Glomerular visceral epithelial cell (primary cell): ENCODE results near the gene POPDC2.
A peak's percentile ranks its signal among the peaks of the same experiment; 100 is the strongest.

Source experiments
- DNase-seq: peaks from one replicate; pipeline ENCODE4 v3.0.0-alpha.2; 2016; ENCODE audit errors: extremely low spot score

POPDC2 gene

DNA sequence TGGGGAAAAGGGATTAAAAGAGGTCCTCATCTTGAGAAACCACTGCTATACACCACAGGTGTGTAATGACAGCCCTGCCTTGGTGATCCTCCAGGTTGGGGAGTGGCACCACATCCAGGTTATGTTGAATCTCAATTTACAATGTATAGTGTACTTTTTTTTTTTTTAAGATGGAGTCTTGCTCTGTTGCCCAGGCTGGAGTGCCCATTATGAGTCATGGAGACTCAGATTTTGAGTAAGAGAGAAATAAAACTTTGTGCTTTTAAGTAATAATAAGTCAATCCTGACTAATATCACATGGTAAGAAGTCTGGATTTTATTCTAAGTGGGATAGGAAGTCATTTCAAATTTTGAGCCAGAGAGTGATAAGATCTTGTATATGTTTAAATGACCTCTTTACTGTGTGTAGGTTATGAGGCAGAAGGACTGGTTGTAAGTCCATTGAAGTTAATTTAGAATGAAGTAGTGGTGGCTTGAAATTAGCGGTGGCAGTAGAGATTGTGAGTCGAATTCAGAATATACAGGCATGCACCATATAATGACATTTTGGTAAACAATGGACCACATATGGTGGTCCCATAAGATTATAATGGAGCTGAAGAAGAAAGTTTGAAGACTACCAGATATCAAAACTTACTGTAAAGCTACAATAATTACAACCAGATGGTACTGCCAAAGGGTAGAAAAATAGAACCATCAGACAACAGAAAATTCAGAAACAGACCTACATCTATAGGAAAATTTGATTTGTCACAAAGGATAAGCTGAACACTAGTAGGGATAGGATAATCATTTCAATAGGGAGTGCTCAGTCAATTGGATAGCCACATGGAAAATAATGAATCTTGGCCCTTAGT is 20.7 kb downstream of the POPDC2 start:
- no peak for DNase-seq

DNA sequence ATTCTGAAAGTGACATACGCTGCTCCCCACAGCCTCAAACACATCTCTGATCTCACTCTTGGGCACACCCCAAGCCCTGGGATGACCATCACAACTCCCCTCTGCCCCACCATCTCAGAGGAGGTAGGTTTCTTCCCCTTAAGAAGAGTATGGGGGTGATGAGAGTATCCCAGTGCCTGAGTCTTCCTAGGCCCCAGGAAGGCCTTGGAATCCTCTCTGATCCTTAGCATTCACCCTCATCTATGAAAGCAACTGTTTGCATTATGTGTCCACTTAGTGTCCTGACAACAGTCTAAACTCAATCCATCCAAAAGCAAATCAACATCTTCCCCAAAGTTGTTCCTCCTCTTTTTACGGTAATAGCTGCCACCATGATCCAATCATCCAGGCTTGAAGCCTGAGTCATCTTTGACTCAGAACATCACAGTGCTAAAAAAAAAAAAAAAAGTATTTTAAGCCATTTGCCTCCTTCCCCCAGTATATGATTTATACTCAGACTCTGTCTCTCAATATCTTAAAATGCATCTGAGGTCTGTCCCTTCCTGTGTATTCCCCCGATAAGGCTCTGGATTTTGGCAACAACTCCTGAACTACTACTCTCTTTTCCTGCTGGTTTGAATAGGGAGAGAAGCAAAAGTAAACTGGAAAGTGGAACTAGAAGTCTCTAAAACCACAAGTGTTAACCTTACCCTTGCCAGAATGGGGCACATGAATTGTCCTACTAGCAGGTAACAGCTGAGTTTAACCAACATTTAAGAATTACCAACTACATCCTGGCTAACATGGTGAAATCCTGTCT is 22.5 kb downstream of the POPDC2 start:
- DNase-seq: peak; percentile 80

DNA sequence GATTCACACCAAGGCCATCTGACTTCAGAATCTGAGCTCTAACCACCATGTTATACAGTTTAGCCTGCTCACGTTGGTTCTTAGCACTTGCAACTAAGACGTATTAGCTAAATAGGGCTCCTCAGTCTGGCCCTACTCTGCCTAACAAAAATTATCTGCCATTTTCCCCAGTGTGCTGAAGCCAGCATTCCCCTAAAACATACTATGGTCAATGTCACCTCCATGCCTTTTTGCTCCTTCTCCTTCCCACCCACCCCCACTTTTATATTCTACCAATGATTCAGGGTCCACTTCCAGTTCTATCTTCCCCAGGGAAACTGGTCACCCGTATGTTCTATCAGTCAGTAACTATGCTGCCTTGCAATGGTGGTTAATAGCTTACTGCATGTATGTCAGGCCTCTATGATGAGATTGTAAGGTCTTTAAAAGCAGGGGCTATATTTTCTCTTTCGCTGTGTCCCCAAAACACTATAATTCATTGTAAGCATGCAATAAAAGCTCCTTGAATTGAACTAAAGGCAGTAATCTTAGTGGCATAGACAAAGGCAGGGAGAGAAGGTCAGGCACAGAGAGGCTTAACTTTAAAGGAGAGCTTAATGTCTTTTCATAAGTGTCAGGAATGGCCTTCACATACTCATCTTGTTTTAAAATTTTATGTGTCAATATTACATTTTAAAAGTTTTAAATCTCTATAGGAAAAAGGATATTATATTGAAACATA is 23.3 kb downstream of the POPDC2 start:
- peak; percentile 7 for DNase-seq

DNA sequence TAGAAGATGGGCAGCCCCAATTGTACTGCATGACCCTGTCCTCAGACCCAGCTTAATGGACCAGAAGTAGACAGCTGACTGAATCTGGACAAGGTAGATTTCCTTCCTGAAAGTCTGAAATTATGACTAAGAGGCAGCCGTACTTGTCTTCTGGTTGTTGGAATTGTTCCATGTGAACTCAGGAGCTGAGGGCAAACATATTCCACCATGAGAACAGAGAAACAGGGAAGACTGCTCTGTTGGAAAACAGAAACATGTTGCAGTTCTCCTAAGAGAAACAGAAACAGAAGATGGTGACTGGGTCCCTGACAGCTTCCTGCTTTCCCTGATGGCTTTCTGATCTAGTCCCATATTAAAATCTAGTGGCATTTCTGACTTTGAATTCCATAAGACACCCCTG is 24.1 kb downstream of the POPDC2 start:
- DNase-seq: peak; percentile 40

DNA sequence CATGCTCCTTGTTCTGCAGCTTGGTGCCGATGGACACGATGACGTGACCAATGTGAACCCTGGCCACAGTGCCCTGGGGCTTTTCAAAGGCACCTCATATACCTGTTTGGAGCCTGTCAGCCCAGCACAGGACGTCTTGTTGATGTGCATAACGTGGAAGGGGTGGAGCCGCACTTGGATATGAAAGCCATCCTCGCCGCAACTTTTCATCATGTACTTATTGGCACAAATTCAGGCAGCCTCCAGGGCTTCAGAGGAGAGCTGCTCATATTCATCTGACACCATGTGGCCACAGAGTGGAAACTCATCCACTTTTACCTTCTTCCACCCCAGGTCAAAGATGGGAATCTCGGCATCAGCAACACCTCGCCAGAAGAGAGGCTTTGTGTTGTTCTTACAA is 24.7 kb downstream of the POPDC2 start:
- no peak for DNase-seq

DNA sequence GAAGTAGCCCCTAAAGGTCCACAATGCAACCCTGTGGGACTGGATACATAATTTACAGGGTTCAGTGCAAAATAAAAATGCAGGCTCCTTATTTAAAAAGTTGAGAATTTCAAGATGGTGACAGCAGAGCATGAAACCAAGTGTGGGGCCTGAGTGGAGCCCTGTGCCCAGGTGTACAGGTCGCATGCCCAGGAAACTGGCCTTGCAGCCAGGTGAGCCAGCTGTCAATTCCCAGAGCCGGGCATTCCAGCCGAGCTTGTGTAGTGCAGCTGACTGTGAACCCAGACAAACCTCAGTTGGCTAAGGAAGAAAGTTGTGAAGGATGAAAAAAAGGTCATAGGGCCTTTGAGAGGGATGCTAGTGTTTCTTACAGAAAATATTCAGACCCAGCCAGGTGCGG is 27.6 kb downstream of the POPDC2 start:
- no peak for DNase-seq

DNA sequence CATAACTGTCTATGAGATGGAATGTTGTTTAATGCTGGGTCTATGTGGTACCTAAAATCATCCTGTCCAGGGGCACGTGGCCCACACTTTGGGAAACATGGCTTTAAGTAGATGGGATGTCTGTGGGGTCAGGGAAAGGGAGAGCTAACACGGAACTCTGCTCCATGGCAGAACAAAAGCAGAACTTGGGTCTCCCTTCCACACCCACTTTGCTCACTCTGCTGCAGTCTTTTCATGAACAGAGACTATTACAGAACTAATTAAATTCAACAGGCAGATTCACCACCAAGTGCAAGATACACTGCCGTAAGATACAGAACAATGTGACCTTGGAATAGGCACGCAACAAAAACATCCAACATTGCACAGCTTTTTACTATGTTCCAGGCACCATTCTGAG is 28.2 kb downstream of the POPDC2 start:
- no peak for DNase-seq

DNA sequence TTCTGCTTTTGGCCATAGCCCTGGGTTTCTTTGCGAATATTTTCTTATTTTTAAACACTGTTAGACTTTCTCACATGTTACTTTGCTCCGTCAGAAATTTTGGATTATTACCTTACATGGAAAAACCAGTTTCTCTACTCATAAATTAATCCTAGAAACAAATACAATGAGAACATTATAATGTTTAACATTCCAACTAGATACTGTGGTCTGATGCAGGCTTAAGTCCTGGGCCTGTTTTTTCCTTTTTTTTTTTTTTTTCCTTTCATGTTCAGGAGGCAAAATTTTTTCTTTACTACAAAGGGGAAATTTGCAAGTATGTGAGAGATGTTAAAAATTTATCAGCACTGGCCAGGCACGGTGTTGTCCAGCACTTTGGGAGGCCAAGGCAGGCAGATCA is 28.9 kb downstream of the POPDC2 start:
- DNase-seq: no peak

DNA sequence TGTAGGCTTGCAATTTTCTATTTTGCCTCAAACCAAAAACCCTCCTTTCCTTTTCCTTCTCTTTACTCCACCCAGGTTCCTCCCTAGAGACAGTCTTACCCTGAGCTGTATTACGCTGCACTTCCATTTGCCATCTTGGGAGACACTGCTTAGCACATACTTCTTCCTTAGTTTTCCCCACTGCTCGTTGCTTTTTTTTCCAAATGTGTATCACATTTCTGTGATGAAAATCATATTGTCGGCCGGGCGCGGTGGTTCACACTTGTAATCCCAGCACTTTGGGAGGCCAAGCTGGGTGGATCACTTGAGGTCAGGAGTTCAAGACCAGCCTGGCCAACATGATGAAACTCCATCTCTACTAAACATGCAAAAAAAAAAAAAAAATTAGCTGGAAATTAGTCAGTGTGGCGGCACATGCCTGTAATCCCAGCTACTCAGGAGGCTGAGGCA is 29.5 kb downstream of the POPDC2 start:
- no peak for DNase-seq

DNA sequence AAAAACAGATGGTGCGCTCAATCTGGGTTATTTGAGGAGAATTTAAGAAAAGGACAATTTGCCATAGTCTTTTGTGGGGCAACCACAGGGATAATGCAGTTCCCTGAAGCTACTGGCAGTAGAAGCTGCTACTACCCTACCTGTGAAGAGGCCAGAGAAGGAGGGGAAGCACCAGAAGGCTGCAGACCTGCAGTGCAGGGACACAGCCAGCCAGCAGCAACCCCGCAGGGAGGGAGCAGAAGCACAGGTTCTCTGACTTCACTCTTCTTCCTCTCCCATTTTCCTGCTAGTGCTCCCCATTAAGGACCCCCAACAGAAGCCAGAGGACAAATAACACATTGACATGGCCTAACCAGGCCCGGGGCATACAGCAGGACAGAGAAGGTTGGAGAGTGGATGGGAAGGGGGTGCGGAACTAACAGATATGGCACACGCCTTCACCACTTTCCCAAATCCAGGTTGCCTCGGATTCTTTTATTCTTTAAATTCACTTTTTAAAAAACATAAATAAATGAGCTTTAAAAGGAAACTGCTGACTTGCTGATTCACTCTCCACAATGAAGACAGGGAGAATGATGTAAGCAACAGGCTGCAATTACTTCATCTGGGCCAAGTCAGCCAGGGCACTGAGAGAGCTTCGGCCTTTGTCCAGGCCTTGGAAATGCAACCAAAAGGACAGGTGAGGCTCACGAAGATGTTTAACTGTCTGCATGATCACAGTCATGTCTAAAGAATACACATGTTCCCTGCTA is 30.1 kb downstream of the POPDC2 start:
- DNase-seq: peak; percentile 14

DNA sequence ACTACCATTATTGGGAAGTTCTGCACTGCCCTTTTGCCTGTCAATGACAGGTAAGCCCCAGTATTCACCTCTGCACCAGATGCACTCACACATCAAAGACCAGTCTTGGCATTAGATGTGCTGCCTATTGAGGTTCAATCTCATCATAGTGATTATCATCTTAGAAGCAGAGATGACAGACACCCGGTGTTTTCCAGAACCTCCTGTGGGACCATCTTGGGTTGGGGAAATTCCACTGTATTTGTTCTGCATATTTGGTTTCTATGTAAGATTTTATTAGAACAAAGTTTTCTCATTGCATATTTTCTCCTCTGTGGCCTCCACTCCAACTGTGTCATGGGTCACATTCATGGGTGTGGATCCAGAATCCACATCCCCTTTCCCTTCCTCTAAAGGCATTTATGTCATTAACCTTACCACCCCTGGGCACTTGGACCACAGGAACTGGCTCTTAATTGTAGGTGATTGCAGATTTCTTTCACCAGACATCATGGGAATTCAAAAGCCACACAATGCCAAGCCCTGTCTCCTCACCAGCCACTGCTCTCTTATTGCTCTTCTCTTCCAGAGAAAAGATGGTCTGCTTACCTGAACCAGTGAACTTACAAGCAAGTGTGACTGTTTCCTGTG is 31.5 kb downstream of the POPDC2 start:
- peak; percentile 10 for DNase-seq

DNA sequence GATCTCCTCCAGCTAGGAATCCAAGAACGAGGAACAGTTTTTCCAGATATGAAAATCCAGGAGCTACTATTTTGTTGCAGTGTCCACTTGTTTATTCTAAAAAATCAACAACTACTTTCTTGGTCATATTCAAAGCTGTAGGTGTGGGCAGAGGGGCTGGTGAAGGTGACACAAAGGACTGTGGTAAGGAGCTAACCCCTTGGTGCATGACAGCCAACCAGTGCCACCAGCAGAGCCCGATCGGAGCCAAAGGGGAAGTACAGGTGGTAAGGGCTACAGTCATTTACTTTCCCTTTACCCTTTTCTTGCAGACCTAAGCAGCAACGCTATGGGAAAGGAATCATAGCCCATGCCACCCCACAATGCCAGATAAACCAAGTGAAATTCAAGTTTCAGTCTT is 32.0 kb downstream of the POPDC2 start:
- DNase-seq: no peak

DNA sequence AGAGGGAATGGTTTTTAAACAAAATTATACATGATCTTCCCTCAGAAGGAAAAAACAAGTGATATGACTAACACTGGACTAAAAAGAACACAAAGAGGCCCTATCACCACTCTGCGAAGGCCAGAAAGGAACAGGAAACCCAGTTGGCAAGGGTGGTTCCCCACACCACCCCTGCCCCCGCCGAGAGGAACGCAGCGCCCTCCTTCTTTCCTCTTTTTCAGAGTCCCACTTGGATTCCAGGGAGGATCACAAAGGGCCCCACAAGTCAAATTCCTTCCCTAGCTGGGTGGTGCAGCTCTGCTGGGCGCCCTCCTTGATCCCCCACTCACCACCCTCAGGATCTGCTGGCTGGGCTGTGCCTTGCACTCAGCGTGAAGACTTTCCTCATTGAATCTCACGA is 32.9 kb downstream of the POPDC2 start:
- no peak for DNase-seq

DNA sequence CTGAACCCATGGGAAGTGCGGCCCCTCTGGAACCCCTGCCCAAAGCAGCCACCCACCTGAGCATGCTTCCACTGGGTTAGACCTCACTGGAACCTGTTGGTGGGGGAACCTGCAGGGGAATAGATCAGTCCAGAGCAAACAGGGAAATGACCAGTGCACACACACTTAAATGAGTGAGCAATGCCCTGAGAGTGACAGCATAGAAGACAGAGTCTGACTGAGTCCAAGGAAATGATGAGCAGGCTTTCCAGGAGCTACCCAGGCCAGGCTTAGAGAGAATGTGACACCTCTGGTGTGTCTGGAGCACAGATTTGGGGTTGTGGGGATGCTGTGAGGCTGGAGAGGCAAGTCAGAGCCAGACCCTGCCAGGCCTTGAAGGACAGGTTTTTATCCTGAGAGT is 34.2 kb downstream of the POPDC2 start:
- no peak for DNase-seq

DNA sequence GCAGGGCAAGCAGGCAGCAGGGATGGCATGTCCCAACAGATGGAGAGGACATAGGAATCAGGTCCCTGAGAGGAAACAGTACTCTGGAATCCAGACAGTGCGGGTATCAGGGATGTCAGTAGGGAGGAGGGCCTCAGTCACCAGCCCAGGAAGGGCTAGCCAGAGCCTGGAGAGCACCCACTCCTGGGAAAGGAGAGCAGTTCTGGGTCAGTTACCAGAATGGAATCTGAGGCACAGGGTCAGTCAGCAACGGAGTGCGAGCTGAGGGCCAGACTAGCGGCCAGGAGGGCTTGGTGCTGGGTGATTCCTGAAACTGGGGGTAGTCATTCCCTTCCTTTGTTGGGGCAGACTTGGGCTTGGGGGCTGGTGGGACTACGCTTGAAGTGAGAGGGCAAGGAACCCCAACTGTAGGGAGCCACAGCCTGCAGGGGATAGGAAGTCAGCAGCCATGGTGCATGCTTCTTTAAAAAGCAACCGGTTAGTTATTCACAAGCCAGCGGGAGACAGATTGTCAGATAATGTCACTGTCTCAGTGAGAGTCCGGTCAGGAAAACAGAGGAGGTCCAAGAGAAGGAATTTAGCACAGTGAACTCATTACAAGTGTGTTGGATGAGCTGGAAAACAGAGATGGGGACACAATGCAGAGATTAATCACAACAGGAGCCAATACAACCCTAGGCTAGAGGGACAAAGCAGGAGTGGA is 34.8 kb downstream of the POPDC2 start:
- DNase-seq: no peak

DNA sequence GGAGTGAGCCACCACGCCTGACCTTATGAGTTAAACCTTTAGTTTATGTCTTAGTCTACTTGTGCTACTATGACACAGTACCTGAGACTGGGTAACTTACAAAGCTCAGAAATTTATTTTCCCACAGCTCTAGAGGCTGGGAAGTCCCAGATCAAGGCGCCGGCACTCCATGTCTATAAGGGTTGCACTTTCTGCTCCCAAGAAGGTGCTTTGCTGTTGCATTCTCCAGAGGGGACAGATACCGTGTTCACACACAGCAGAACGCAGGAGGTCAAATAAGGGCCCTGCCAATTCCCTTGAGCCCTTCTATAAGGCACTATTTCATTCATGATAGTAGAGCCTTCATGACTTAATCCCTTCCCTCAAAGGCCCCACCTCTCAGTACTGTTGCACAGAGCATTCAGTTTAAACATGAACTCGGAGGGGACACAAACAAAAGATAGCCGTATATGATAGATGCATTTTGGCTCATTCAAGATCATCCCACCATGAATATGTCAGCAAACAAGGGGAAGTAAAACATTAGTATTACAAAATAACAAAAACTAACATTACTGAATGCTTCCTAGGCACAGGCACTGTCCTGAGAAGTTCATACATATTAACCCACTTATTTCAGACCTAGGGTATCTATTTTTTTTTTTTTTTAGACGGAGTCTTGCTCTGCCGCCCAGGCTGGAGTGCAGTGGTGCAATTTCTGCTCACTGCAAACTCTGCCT is 36.2 kb downstream of the POPDC2 start:
- DNase-seq: no peak

DNA sequence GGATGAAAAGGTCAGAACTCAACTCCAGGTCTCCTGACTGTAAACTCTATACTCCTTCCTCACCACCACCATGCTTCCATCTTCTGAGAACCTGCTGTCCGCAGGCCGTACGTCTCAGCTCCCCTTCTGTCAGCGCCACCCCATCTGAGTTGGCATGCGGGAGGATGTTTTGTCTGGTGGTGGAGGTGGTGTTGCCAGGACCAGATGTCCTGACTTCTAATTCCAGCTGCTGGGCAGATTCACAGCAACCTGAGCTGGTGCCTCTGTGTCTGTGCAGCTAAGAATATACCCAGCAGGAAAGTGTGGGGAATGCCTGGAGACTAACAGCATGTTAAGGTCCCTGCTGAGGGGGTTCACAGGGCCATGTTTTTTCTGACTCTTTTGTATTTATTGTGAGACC is 39.5 kb downstream of the POPDC2 start:
- no peak for DNase-seq

DNA sequence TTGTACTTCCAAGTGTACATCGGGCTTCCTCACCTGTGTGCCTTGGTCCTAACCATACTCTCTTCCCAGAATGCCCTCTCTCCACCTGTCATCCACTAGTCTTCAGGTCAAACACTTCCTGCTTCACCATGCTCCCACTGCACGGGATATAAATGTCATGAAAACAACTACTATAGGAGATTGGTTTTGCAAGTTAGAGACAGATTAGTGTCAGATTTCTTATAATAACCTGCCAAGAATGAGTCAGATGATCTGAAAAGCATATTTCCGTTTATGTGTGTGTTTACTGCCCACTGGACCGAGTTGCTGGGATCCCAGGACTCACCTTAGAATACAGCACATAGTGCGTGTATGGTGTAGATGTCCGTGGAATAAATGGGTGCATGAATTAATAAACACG is 41.3 kb downstream of the POPDC2 start:
- no peak for DNase-seq

DNA sequence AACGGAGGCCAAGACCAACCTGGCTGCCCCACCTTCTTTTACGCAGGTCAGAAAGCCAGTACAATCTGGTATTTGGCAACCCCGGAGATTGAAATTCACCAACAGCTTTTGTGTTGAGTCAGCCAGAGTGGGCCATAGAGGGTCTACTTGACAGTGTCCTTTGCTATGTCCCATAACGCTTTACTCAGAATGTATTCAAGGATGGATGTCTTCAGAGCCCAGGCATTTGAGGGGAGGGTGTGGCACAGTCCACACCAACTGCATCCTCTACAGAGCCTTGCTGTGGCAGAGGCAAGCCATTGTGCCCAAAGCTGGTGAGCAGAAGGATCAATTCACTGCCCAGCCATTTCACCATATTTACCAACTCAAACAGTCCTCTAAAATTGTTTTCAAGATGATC is 44.3 kb downstream of the POPDC2 start:
- no peak for DNase-seq

DNA sequence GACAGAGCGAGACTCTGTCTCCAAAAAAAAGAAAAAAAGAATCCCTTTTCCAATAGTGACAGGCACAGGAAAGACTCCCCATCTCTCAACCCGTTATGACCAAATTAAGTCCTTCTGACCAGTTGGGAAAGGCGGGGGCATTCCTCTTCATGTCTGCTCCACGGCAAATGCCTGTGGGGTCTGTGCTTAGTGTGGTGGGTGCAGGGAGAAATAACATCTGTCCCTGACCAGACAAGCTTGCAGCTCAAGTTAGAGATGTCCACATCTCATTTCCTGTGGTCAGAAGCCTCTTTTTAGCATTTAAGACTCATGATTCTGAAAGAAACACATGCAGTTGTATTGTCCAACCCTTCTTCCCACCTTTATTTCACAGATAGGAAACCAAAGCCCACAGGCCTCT is 46.5 kb downstream of the POPDC2 start:
- no peak for DNase-seq
